HG03175 (cell line): ENCODE data around the gene SLC29A3.

Experiments
- ATAC-seq: cut with Tn5 transposase; IDR thresholded peaks from one replicate; pipeline ENCODE4 v1.9.1; 2021; ENCODE audit warnings: mild to moderate bottlenecking, moderate library complexity; ENCODE audit not compliant: unreplicated experiment

The SLC29A3 gene

GRCh38 chr10:71319800-71320392 is 837 bp downstream of the SLC29A3 start:
- no peak for ATAC-seq

- no peak for ATAC-seq
These were observed 1.5 kb downstream of the SLC29A3 start for GRCh38 chr10:71320592-71320991.

- no peak for ATAC-seq
These were observed 2.3 kb downstream of the SLC29A3 start for GRCh38 chr10:71321386-71321785.

GRCh38 chr10:71323407-71323806 is 4.3 kb downstream of the SLC29A3 start:
- ATAC-seq: no peak

GRCh38 chr10:71324743-71325142 is 5.7 kb downstream of the SLC29A3 start:
- ATAC-seq: no peak

- ATAC-seq: no peak
These were observed 6.2 kb downstream of the SLC29A3 start for GRCh38 chr10:71325267-71325666.

- no peak for ATAC-seq
These were observed 7.4 kb downstream of the SLC29A3 start for GRCh38 chr10:71326464-71326881.

GRCh38 chr10:71330789-71331404 is 11.8 kb downstream of the SLC29A3 start:
- ATAC-seq: no peak

- ATAC-seq: no peak
These were observed 12.7 kb downstream of the SLC29A3 start for GRCh38 chr10:71331736-71332135.

GRCh38 chr10:71332466-71332865 is 13.4 kb downstream of the SLC29A3 start:
- ATAC-seq: no peak

GRCh38 chr10:71333129-71333887 is 14.2 kb downstream of the SLC29A3 start:
- no peak for ATAC-seq

- no peak for ATAC-seq
These were observed 15.2 kb downstream of the SLC29A3 start for GRCh38 chr10:71334221-71334791.

- no peak for ATAC-seq
These were observed 16.2 kb downstream of the SLC29A3 start for GRCh38 chr10:71335173-71335708.

- no peak for ATAC-seq
These were observed 17.6 kb downstream of the SLC29A3 start for GRCh38 chr10:71336632-71337031.

GRCh38 chr10:71337219-71337701 is 18.2 kb downstream of the SLC29A3 start:
- no peak for ATAC-seq

- no peak for ATAC-seq
These were observed 19.9 kb downstream of the SLC29A3 start for GRCh38 chr10:71338728-71339495.

GRCh38 chr10:71339796-71340589 is 20.9 kb downstream of the SLC29A3 start:
- no peak for ATAC-seq

GRCh38 chr10:71342573-71343391 is 23.7 kb downstream of the SLC29A3 start:
- no peak for ATAC-seq

GRCh38 chr10:71343392-71343773 is 24.3 kb downstream of the SLC29A3 start:
- no peak for ATAC-seq
